GM10248 (cell line): Measurements from ENCODE around the gene HBE1.

ENCODE experiments used
- CTCF ChIA-PET: fragments of 300-600 bp; sonication (Branson Sonifier 250); formaldehyde crosslinking; extraction: SDS; loops from one replicate; lab custom pipeline; 2021; ENCODE audit warnings: antibody characterized with exemption; lab: Yijun Ruan, JAX
- POLR2A ChIA-PET: fragments of 350-650 bp; sonication (Branson Sonifier 250); formaldehyde crosslinking; extraction: SDS; loops from one replicate; lab custom pipeline; 2020; ENCODE audit warnings: antibody characterized with exemption; lab: Yijun Ruan, JAX
- DNase-seq: peaks from one replicate; pipeline ENCODE4 v3.0.0; 2012; ENCODE audit errors: extremely low spot score
- TF ChIP-seq, protein P1 (sequence below): IDR thresholded peaks from 2 replicates; pipeline ENCODE4 v1.5.1; 2012; ENCODE audit warnings: mild to moderate bottlenecking, low read depth; ENCODE audit errors: extremely low read depth, missing control alignments, control extremely low read depth

The HBE1 gene

DNA sequence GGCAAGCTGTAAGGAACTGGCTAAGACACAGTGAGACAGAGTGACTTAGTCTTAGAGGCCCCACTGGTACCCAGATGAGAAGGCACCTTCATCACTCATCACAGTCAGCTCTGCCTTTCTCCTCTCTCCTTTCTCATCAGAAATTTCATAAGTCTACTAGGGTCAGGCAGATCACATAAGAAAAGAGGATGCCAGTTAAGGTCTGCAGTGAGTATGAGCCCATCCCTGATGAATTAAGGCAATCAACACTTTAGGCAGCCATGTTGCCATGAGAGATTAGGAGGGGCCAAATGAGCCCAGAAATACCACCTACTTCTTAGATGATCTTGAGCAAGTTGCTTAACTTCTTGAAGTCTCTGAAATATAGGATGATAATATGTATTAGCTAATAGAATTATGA lies 11.9 kb upstream of the HBE1 start:
- DNase-seq: no peak
- POLR2A ChIA-PET: no interaction called here
- TF ChIP-seq, protein P1, sequence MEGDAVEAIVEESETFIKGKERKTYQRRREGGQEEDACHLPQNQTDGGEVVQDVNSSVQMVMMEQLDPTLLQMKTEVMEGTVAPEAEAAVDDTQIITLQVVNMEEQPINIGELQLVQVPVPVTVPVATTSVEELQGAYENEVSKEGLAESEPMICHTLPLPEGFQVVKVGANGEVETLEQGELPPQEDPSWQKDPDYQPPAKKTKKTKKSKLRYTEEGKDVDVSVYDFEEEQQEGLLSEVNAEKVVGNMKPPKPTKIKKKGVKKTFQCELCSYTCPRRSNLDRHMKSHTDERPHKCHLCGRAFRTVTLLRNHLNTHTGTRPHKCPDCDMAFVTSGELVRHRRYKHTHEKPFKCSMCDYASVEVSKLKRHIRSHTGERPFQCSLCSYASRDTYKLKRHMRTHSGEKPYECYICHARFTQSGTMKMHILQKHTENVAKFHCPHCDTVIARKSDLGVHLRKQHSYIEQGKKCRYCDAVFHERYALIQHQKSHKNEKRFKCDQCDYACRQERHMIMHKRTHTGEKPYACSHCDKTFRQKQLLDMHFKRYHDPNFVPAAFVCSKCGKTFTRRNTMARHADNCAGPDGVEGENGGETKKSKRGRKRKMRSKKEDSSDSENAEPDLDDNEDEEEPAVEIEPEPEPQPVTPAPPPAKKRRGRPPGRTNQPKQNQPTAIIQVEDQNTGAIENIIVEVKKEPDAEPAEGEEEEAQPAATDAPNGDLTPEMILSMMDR: no peak
- CTCF ChIA-PET: interaction anchor here (1.7 kb wide), 1 partner anchor 9 kb away, joined by 7 read pairs; no protein-coding TSS in a partner anchor

DNA sequence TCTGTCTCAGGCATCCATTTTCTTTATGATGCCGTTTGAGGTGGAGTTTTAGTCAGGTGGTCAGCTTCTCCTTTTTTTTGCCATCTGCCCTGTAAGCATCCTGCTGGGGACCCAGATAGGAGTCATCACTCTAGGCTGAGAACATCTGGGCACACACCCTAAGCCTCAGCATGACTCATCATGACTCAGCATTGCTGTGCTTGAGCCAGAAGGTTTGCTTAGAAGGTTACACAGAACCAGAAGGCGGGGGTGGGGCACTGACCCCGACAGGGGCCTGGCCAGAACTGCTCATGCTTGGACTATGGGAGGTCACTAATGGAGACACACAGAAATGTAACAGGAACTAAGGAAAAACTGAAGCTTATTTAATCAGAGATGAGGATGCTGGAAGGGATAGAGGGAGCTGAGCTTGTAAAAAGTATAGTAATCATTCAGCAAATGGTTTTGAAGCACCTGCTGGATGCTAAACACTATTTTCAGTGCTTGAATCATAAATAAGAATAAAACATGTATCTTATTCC lies 10.9 kb upstream of the HBE1 start:
- DNase-seq: peak; percentile 53
- TF ChIP-seq, protein P1: no peak
- CTCF ChIA-PET: interaction anchor here (1.1 to 1.7 kb wide), 2 partner anchors 10 to 16 kb away, joined by 4 to 7 read pairs; no protein-coding TSS in a partner anchor
- POLR2A ChIA-PET: no interaction called here

DNA sequence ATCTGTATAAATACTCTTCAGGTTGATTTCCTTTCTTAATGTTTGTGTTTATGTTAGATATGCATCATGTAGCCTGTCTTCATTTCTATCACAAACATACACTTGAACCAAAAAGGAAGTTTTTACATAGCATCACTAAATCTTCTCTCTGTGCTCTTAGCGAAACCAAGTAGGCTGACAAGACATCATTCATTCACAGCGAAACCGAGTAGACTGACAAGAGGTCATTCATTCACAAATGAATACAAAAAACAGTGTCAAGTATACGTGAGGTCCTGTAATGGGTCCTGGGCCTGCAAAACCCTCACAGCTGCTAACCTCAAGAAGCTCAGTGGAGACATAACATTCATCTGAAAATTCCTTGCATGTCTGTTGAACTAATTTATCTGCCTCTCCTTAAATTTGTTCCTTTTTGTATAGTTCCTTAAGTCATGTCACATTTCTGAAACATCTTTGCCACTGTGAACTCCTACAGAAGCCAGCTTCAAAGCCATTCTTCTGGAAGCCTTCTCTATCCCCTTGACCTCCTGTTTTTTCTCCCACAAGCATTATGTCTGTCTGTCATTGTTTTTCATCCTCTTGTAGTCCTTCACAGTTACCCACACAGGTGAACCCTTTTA lies 9.8 kb upstream of the HBE1 start:
- ChIA-PET POLR2A (no interaction called here), CTCF (interaction anchor here (1.1 kb wide), 1 partner anchor 17 kb away, joined by 4 read pairs; no protein-coding TSS in a partner anchor)
- DNase-seq: no peak
- TF ChIP-seq, protein P1: no peak

DNA sequence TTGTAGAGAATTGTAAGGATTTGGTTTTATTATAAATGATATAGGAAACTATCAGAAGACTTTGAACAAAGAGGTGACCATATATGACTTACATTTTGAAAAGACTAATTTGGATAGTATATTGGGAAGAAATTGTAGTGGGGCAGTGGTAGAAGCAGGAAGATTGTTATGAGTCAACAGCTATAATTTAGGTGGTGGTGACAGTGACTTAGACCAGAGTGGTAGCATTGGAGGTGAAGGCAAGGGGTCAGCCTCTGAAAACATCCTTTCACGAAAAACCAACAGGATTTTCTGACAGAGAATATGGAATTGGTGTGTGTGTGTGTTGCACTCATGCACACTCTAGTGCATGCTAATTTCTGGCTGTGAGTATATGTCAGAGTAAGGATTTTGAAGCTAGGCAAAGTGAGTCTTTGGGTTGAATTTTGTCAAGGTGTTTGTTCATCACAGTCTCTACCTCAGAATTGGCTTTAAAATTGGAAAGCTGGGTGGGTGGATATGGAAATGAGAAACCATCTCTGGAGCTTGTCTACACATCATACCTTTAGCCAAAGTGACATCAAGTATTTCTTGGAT lies 8.2 kb upstream of the HBE1 start:
- ChIA-PET CTCF (interaction anchor here (1.0 to 1.4 kb wide), 3 partner anchors 11 to 18 kb away, joined by 3 to 4 read pairs (median 3); no protein-coding TSS in a partner anchor), POLR2A (no interaction called here)
- no peak for DNase-seq
- TF ChIP-seq, protein P1: no peak

DNA sequence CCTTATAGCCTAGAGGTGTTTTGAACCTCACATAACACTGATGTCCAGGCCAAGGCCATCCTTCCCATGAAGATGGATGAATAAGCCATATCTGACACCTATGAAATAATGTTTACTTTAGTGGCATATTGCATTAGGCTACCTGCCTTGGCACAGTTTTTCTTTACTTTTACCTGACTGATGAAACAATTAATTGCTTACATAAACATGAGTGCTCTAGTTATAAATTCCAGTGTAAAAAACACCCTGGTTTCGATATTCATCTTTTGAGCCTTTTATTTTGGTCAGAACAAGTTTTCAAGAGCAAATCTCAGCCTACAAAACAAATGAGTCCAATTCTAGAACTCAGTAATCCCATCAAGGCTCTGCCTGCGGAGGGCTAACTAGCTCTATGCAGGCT lies 7.0 kb upstream of the HBE1 start:
- ChIA-PET CTCF (no interaction called here), POLR2A (no interaction called here)
- TF ChIP-seq, protein P1: no peak
- DNase-seq: no peak

DNA sequence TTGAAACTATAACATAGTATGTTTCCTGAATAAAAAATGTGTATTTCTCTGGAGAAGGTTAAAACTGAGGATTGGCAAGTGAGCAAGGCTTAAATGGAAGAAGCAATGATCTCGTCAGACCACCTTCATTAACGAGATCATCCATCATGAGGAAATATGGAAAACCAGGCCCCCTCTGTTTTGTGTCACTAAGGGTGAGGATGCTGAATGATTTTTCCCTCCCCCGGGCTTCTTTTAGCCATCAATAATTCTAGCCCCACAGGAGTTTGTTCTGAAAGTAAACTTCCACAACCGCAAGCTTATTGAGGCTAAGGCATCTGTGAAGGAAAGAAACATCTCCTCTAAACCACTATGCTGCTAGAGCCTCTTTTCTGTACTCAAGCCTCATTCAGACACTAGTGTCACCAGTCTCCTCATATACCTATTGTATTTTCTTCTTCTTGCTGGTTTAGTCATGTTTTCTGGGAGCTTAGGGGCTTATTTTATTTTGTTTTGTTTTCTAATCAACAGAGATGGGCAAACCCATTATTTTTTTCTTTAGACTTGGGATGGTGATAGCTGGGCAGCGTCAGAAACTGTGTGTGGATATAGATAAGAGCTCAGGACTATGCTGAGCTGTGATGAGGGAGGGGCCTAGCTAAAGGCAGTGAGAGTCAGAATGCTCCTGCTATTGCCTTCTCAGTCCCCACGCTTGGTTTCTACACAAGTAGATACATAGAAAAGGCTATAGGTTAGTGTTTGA lies 5.8 kb upstream of the HBE1 start:
- CTCF ChIA-PET: interaction anchor here (1.7 kb wide), 1 partner anchor 11 kb away, joined by 4 read pairs; no protein-coding TSS in a partner anchor
- DNase-seq: no peak
- POLR2A ChIA-PET: no interaction called here
- TF ChIP-seq, protein P1: no peak
